Loucy (cell line): ENCODE results near the gene TICAM2.

ENCODE experiments used
- H2AFZ ChIP-seq: fragments of 200-600 bp; sonication (generic); 2 replicates; pipeline ENCODE4 v1.6.0; 2016; ENCODE audit warnings: antibody characterized with exemption, mild to moderate bottlenecking, low read length, moderate library complexity
- H3F3A ChIP-seq: fragments of 200-600 bp; 2 replicates; pipeline ENCODE4 v1.6.0; 2016; ENCODE audit warnings: antibody characterized with exemption, low read depth, mild to moderate bottlenecking
- H3K27me3 ChIP-seq: fragments of 200-600 bp; sonication (generic); 2 replicates; pipeline ENCODE4 v1.6.1; 2014; ENCODE audit warnings: low read length, mild to moderate bottlenecking; ENCODE audit not compliant: insufficient read depth, poor library complexity, severe bottlenecking
- H3K36me3 ChIP-seq: fragments of 200-600 bp; sonication (generic); 2 replicates; pipeline ENCODE4 v1.6.1; 2016; ENCODE audit warnings: low read length; ENCODE audit not compliant: insufficient read depth
- H3K4me1 ChIP-seq: fragments of 200-600 bp; sonication (generic); 2 replicates; pipeline ENCODE4 v1.5.1; 2014; ENCODE audit warnings: low read length, mild to moderate bottlenecking; ENCODE audit not compliant: insufficient read depth, poor library complexity, severe bottlenecking
- H3K4me2 ChIP-seq: fragments of 200-600 bp; sonication (generic); 2 replicates; pipeline ENCODE4 v1.6.0; 2014; ENCODE audit warnings: antibody characterized with exemption, low read length, low read depth, mild to moderate bottlenecking; ENCODE audit not compliant: poor library complexity, severe bottlenecking
- H3K4me3 ChIP-seq: fragments of 200-600 bp; sonication (generic); 2 replicates; pipeline ENCODE4 v1.5.1; 2014; ENCODE audit warnings: low read length, mild to moderate bottlenecking, mixed read lengths; ENCODE audit not compliant: poor library complexity, severe bottlenecking
- H3K79me2 ChIP-seq: fragments of 200-600 bp; sonication (generic); 2 replicates; pipeline ENCODE4 v1.6.1; 2014; ENCODE audit warnings: low read length; ENCODE audit not compliant: insufficient read depth
- H3K9ac ChIP-seq: fragments of 200-600 bp; sonication (generic); 2 replicates; pipeline ENCODE4 v1.6.0; 2014; ENCODE audit warnings: mild to moderate bottlenecking, low read depth, low read length, moderate library complexity; ENCODE audit not compliant: poor library complexity, severe bottlenecking
- H3K9me2 ChIP-seq: fragments of 200-600 bp; sonication (generic); replicated peaks from 2 replicates; pipeline ENCODE4 v1.6.1; 2016; ENCODE audit warnings: low read depth, low read length, mixed read lengths
- H3K9me3 ChIP-seq: fragments of 200-600 bp; sonication (generic); 2 replicates; pipeline ENCODE4 v1.6.1; 2014; ENCODE audit warnings: mild to moderate bottlenecking, antibody characterized with exemption, low read length, low read depth; ENCODE audit not compliant: insufficient read depth
- H4K20me1 ChIP-seq: fragments of 200-600 bp; sonication (generic); 2 replicates; pipeline ENCODE4 v1.6.0; 2014; ENCODE audit warnings: antibody characterized with exemption, low read length, mild to moderate bottlenecking; ENCODE audit not compliant: insufficient read depth, poor library complexity, severe bottlenecking
- CTCF ChIP-seq: fragments of 200-600 bp; sonication (generic); conservative IDR thresholded peaks from 2 replicates; pipeline ENCODE4 v1.5.1; 2014; ENCODE audit warnings: mild to moderate bottlenecking, antibody characterized with exemption, low read length
- EZH2phosphoT487 ChIP-seq: fragments of 200-600 bp; IDR thresholded peaks from 2 replicates; pipeline ENCODE4 v1.6.1; 2018; ENCODE audit warnings: antibody characterized with exemption, mild to moderate bottlenecking, moderate library complexity, borderline replicate concordance

TICAM2 gene

GRCh38 chr5:115568668-115569067 is 33.6 kb downstream of the TICAM2 start:
- no peak overlapping the region for H2AFZ ChIP-seq
- no peaks in the 10 kb centered on the region for H3F3A ChIP-seq
- H4K20me1 ChIP-seq, result no peaks in the 10 kb centered on the region
- H3K4me2 ChIP-seq, result no peak overlapping the region
- H3K79me2 ChIP-seq, result no peaks in the 10 kb centered on the region
- H3K4me3 ChIP-seq, result no peak overlapping the region
- no peak overlapping the region for H3K9ac ChIP-seq
- no peaks in the 10 kb centered on the region for H3K36me3 ChIP-seq
- H3K9me2 ChIP-seq, result no peaks in the 10 kb centered on the region
- H3K4me1 ChIP-seq, result no peaks in the 10 kb centered on the region
- TF ChIP-seq EZH2phosphoT487 (no peak), CTCF (no peak)
- H3K27me3 ChIP-seq, result no peaks in the 10 kb centered on the region
- H3K9me3 ChIP-seq, result no peaks in the 10 kb centered on the region

GRCh38 chr5:115565233-115565632 is 37.0 kb downstream of the TICAM2 start:
- Histone ChIP-seq H3K79me2 (no peaks in the 10 kb centered on the region), H3K4me2 (no peak overlapping the region)

GRCh38 chr5:115561176-115561575 is 41.1 kb downstream of the TICAM2 start:
- Histone ChIP-seq H3K36me3 (no peaks in the 10 kb centered on the region), H3K27me3 (no peaks in the 10 kb centered on the region), H3K9ac (no peak overlapping the region), H3K79me2 (no peaks in the 10 kb centered on the region), H3K4me1 (peaks cover 5% of the 10 kb centered on the region), H3K9me3 (no peaks in the 10 kb centered on the region), H4K20me1 (no peaks in the 10 kb centered on the region), H2AFZ (no peak overlapping the region), H3K4me2 (no peak overlapping the region), H3K9me2 (no peaks in the 10 kb centered on the region), H3K4me3 (no peak overlapping the region), H3F3A (no peaks in the 10 kb centered on the region)
- TF ChIP-seq EZH2phosphoT487 (no peak), CTCF (no peak)

More at GRCh38 chr5:115565233-115565632, 37.0 kb downstream of the TICAM2 start:
- no peaks in the 10 kb centered on the region for H3K36me3 ChIP-seq
- no peaks in the 10 kb centered on the region for H3F3A ChIP-seq
- no peaks in the 10 kb centered on the region for H3K4me1 ChIP-seq
- H3K9me3 ChIP-seq, result no peaks in the 10 kb centered on the region
- TF ChIP-seq CTCF (no peak), EZH2phosphoT487 (no peak)
- no peak overlapping the region for H2AFZ ChIP-seq
- no peaks in the 10 kb centered on the region for H3K9me2 ChIP-seq
- no peaks in the 10 kb centered on the region for H3K27me3 ChIP-seq
- no peaks in the 10 kb centered on the region for H4K20me1 ChIP-seq
- H3K9ac ChIP-seq, result no peak overlapping the region
- no peak overlapping the region for H3K4me3 ChIP-seq
